ENCODE results near the gene CD99L2.

DNA sequence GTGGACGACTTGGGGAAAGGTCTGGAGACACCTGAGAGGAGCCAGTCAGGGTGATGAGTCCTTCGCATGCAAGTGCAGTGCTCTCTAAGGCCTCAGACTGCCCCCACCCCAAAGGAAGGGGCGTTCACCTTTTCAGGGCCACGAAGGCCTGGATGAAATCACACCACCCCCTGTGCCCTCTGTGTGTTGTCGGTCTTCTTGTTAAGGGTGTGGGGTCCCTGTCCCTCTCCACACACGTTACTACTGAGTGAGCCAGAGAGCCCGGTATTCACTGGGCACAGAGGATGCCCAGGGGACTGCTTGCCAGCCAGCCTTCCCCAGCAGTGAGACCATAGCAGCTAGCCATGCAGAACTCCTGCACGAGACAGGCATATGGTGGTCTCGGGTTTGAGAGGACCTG lies 133.2 kb downstream of the CD99L2 start:
- TF ChIP-seq, protein P1, sequence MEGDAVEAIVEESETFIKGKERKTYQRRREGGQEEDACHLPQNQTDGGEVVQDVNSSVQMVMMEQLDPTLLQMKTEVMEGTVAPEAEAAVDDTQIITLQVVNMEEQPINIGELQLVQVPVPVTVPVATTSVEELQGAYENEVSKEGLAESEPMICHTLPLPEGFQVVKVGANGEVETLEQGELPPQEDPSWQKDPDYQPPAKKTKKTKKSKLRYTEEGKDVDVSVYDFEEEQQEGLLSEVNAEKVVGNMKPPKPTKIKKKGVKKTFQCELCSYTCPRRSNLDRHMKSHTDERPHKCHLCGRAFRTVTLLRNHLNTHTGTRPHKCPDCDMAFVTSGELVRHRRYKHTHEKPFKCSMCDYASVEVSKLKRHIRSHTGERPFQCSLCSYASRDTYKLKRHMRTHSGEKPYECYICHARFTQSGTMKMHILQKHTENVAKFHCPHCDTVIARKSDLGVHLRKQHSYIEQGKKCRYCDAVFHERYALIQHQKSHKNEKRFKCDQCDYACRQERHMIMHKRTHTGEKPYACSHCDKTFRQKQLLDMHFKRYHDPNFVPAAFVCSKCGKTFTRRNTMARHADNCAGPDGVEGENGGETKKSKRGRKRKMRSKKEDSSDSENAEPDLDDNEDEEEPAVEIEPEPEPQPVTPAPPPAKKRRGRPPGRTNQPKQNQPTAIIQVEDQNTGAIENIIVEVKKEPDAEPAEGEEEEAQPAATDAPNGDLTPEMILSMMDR (IDR thresholded peaks at IDR 0.05), result no peak
- TF ChIP-seq POLR2A (IDR thresholded peaks at IDR 0.05), result no peak

Measured in uterus (tissue), 2 donors.